Left ventricle myocardium inferior (tissue), 1 donor: ENCODE results near the gene LMNB1. TPM values are rescaled to one million over a fixed set of nuclear protein-coding genes. Genes with fewer than 3 reads are reported as not detected.
"Not testable (repeated sequence)": the region's sequence is repeated elsewhere in the genome, so short reads cannot be mapped to it uniquely, and the experiment has no call there.

ENCODE experiments used
- DNase-seq: peaks from one replicate; pipeline ENCODE4 v3.0.0-alpha.2; 2020
- H3K27ac ChIP-seq: fragments of 200-600 bp; replicated peaks from 2 replicates; pipeline ENCODE4 v1.8.0; 2021
- H3K27me3 ChIP-seq: fragments of 200-600 bp; 2 replicates; pipeline ENCODE4 v1.8.0; 2021; ENCODE audit warnings: low read depth
- H3K36me3 ChIP-seq: fragments of 200-600 bp; 2 replicates; pipeline ENCODE4 v1.8.0; 2021
- H3K4me1 ChIP-seq: fragments of 200-600 bp; 2 replicates; pipeline ENCODE4 v1.8.0; 2021
- H3K4me3 ChIP-seq: fragments of 200-600 bp; 2 replicates; pipeline ENCODE4 v1.8.0; 2021; ENCODE audit warnings: mild to moderate bottlenecking, moderate library complexity
- H3K9me3 ChIP-seq: fragments of 200-600 bp; replicated peaks from 2 replicates; pipeline ENCODE4 v1.8.0; 2021
- intact Hi-C: fragments of 100-400 bp; cut with micrococcal nuclease; formaldehyde crosslinking; loops from one replicate; pipeline ENCODE4 v1.11.0; 2022
- total RNA-seq: library from RNA; stranded (reverse); fragmentation: NEBNext Ultra II Directional; extraction: Animal tissue kit (Norgen Biotek cat#: 25700); gene quantifications from one replicate; pipeline ENCODE4 v1.2.1, GENCODE V29; 2021
- TF ChIP-seq, protein P1 (sequence below): fragments of 200-600 bp; IDR thresholded peaks from 2 replicates; pipeline ENCODE4 v1.8.0; 2021; ENCODE audit warnings: antibody characterized with exemption, mild to moderate bottlenecking, borderline replicate concordance
- donor health status: DM: no; HTN: yes; CAD: no; lungs with severe emphysema.

Gene LMNB1
- total RNA-seq, 1 donor from 2014 or later = 1.8 TPM

DNA sequence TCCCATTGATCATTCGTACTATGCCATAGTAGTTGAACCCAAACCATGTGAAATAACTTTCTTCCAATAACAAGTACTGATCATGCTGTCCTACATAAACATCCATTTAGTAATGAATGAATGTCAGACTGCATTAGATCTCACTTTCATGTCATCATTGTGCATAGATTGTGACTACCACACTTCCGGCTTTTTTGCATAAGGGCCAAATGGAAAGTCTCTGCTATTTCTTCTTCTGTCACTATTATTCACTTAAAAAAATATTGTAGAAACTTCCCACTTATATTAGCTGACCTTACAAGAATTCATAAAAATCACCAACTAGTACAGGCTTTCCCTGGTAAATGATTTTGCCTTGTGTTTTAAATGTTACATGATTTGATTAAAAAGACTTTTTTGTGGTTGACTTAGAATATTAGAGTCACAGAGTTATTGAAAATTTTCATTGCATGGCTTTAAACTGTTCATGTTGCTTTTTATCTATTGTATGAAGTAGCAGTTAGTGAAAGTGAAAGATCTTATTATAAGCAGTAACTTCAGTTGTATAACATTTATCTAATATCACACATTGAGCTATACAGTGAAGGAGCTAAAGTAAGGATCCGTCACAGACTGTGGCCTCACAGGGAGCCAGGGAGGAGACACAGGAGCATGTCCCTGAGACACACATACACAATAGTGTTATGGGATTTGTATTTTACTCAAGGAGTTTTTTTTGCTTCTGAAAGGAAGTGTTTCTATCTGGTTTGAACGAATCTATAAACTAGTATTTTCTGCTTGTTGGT lies 33.9 kb downstream of the LMNB1 start:
- H3K4me1 ChIP-seq = peaks cover 12% of the 10 kb centered on the region
- no peak for DNase-seq
- H3K27me3 ChIP-seq = no peaks in the 10 kb centered on the region
- H3K4me3 ChIP-seq = no peak overlapping the region
- H3K9me3 ChIP-seq = no peaks in the 10 kb centered on the region
- H3K36me3 ChIP-seq = no peaks in the 10 kb centered on the region
- TF ChIP-seq, protein P1, sequence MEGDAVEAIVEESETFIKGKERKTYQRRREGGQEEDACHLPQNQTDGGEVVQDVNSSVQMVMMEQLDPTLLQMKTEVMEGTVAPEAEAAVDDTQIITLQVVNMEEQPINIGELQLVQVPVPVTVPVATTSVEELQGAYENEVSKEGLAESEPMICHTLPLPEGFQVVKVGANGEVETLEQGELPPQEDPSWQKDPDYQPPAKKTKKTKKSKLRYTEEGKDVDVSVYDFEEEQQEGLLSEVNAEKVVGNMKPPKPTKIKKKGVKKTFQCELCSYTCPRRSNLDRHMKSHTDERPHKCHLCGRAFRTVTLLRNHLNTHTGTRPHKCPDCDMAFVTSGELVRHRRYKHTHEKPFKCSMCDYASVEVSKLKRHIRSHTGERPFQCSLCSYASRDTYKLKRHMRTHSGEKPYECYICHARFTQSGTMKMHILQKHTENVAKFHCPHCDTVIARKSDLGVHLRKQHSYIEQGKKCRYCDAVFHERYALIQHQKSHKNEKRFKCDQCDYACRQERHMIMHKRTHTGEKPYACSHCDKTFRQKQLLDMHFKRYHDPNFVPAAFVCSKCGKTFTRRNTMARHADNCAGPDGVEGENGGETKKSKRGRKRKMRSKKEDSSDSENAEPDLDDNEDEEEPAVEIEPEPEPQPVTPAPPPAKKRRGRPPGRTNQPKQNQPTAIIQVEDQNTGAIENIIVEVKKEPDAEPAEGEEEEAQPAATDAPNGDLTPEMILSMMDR = no peak
- intact Hi-C loops = no loop called here
- H3K27ac ChIP-seq = no peak overlapping the region

DNA sequence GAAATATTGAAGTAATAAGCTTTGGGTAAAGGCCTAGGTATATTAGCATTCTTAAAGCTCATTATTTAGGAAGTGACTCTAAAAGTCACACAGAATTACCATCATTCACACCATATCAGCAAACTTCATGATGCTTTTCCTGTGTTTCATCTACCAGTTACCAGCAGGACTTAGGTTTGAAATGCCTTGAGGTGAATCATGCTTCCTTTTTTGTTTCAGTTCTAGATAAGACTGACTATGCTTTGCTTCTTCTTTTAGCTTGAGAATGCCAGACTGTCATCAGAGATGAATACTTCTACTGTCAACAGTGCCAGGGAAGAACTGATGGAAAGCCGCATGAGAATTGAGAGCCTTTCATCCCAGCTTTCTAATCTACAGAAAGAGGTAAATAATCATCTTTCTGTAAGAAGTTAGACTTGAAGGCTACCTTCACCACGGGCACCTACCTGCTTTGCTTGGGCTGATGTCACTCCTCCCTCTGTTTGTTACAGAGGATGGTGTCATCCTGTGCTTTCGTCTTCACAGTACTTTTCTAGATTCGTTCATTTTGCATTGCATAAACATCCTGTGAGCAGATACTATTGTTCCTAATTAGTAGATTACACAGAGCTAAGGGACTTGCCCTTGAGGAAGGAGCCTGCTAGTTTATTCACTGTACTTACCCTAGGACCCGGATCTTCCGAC lies 34.7 kb downstream of the LMNB1 start:
- no peak for DNase-seq
- Histone ChIP-seq H3K4me1 (peaks cover 12% of the 10 kb centered on the region), H3K36me3 (no peaks in the 10 kb centered on the region), H3K27me3 (no peaks in the 10 kb centered on the region), H3K27ac (no peak overlapping the region), H3K9me3 (no peaks in the 10 kb centered on the region), H3K4me3 (no peak overlapping the region)
- intact Hi-C loops = no loop called here
- TF ChIP-seq, protein P1 = no peak

DNA sequence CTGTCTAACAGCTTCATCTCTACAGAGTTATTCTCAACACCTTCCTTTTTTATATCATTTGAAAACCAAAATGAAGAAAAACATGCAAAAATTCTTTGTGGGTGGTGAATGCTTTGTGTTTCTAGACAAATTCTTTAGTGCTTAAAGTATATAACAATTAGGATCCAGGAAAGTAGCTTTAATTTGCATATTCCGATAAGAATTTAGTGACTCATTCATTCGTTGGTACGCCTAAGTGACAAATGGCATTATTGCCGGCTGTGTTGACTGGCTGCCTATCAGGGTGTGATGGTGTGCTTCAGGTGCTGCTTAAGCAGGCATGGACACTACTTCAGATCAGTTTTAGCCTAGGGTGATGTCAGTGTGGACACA lies 35.2 kb downstream of the LMNB1 start:
- H3K9me3 ChIP-seq = no peaks in the 10 kb centered on the region
- H3K36me3 ChIP-seq = no peaks in the 10 kb centered on the region
- no peak overlapping the region for H3K27ac ChIP-seq
- no peak overlapping the region for H3K4me3 ChIP-seq
- TF ChIP-seq, protein P1 = no peak
- no peak for DNase-seq
- intact Hi-C loops = no loop called here
- H3K4me1 ChIP-seq = peaks cover 12% of the 10 kb centered on the region
- H3K27me3 ChIP-seq = no peaks in the 10 kb centered on the region

DNA sequence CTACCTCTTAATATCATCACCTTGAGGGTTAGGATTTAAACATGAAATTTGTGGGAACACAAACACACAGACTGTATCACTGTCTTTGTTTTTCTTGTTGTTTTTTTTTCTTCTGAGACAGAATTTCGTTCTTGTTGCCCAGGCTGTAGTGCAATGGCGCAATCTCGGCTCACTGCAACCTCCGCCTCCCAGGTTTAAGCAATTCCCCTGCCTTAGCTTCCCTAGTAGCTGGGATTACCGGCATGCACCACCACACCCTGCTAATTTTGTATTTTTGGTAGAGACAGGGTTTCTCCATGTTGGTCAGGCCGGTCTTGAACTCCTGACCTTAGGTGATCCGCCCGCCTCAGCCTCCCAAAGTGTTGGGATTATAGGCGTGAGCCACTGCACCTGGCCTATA lies 36.9 kb downstream of the LMNB1 start:
- H3K4me3 ChIP-seq, H3K36me3 ChIP-seq, intact Hi-C loops, H3K27ac ChIP-seq, H3K27me3 ChIP-seq, H3K9me3 ChIP-seq, DNase-seq: not testable (repeated sequence)
- H3K4me1 ChIP-seq = peaks cover 12% of the 10 kb centered on the region

DNA sequence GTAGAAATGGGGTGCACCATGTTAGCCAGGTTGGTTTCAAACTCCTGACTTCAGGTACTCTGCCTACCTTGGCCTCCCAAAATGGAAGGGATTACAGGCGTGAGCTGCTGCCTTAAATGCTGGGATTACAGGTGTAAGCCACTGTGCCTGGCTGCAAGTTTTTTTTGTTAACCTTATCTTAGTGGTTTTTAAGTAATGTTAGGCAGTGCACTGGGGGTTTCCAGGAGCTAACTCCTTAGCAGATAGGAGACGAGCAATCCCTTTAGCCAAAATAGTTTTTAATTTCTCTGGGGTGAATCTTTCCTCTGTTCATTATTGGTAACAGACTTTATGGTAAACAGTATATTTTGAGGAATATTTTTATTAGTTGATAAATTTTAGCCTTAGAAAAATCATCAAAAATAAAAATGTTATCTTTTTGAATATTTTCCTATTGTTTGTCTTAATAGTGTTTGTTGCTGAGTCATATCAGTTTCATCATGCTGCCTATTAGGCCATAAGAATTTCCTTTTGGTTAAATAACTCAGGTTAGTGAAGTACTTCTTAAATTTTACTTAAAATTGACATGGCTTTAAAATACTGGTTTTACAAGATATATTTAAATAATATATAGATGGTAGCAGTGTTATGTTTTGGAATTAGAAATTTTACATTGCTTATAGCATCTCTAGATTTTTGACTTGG lies 37.9 kb downstream of the LMNB1 start:
- Histone ChIP-seq H3K27ac (no peak overlapping the region), H3K4me1 (peaks cover 12% of the 10 kb centered on the region), H3K9me3 (no peaks in the 10 kb centered on the region), H3K4me3 (no peak overlapping the region), H3K27me3 (no peaks in the 10 kb centered on the region), H3K36me3 (no peaks in the 10 kb centered on the region)
- intact Hi-C loops = no loop called here
- TF ChIP-seq, protein P1 = no peak
- no peak for DNase-seq
